H4 (cell line): ENCODE results near the gene KIF7. TPM values are rescaled to one million over a fixed set of nuclear protein-coding genes. Genes with fewer than 3 reads are reported as not detected.
"Not testable (repeated sequence)": the region's sequence is repeated elsewhere in the genome, so short reads cannot be mapped to it uniquely, and the experiment has no call there.

Experiments
- DNase-seq: peaks from one replicate; pipeline ENCODE4 v3.0.0-alpha.2; 2015; ENCODE audit warnings: low spot score
- total RNA-seq: library from RNA; depleted of rRNA; stranded (reverse); fragments of >200 nt; shearing (Covaris generic); gene quantifications from 2 replicates; pipeline ENCODE4 v1.2.3, GENCODE V29; 2014; rRNA removed

Gene KIF7
- total RNA-seq, 1 experiment from 2014 or later, result 3.6 TPM

- DNase-seq, result no peak
Observed at GRCh38 chr15:89616228-89616627, 39.0 kb downstream of the KIF7 start.

- DNase-seq, result no peak
Observed at GRCh38 chr15:89615135-89615534, 40.1 kb downstream of the KIF7 start.

GRCh38 chr15:89614164-89614563, 41.1 kb downstream of the KIF7 start:
- DNase-seq, result no peak

DNA sequence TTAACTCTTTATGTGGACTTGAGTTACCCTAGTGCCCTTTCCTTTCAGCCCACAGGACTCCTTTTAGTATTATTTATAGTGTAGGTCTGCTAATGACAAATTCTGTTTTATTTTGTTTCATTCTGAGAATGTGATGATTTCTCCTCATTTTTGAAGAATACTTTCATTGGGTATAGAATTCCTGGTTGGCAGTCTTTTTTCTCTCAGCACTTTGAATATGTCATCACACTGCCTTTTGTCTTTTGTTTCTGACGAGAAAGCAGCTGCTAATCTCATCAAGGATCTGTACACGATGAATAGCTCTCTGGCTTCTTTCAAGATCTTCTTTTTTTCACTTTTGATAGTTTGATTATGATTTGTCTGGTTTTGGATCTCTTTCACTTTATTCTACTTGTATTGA, 42.2 kb downstream of the KIF7 start:
- no peak for DNase-seq

- DNase-seq, result no peak
Observed at GRCh38 chr15:89611317-89611716, 44.0 kb downstream of the KIF7 start.

DNA sequence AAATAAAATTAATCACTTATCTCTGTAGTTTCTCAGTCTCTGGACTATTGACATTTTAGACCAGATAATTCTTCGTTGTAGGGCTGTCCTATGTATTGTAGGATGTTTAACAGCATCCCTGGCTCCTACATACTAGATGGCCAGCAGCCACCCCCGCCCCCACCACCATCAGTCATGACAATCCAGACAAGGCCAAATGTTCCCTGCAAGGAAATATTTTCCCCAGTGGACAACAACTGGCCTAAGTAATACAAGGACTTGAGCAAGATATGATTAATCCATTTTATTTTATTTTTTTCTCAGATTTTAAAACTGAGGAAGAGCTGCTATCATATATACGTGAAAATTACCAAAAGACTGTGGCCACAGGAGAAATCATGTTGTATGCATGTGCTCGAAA, 56.2 kb downstream of the KIF7 start:
- DNase-seq, result no peak

- no peak for DNase-seq
Observed at GRCh38 chr15:89593018-89593417, 62.2 kb downstream of the KIF7 start.

- DNase-seq, result no peak
Observed at GRCh38 chr15:89591834-89592233, 63.4 kb downstream of the KIF7 start.

DNA sequence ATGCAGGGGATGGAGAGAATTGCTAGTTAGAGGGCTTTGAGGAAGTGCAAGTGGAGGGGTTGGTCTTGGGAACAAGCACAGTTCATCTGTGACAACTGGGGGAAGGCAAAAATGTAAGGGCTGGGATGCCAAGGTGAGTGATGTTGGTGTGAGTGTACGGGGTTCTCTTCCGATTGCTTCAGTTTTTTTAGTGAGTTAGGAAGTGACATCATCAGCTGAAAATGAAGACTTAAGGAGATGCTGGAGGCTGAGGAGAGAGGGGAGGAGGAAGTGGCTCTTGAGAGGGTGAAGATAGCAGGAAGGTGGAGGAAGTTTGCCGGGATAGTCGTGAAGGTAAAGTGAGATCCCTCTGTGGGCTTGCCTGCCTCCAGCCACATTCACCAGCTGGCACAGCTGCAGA, 67.3 kb downstream of the KIF7 start:
- peak; percentile 14 for DNase-seq

GRCh38 chr15:89586651-89587050, 68.6 kb downstream of the KIF7 start:
- DNase-seq, result no peak

DNA sequence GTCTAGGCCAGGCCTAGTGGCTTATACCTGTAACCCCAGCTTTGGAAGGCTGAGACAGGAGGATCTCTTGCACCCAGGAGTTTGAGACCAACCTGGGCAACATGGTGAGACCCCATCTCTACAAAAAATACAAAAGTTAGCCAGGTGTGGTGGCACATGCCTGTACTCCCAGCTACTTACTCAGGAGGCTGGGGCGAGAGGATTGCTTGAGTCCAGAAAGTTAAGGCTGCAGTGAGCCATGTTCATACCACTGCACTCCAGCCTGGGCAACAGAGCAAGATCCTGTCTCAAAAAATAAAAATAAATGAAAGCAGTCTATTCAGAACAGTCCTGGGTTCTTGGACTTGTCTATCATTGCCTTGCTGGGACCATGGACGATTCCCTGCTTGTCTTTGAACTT, 74.5 kb downstream of the KIF7 start:
- not testable (repeated sequence) for DNase-seq

DNA sequence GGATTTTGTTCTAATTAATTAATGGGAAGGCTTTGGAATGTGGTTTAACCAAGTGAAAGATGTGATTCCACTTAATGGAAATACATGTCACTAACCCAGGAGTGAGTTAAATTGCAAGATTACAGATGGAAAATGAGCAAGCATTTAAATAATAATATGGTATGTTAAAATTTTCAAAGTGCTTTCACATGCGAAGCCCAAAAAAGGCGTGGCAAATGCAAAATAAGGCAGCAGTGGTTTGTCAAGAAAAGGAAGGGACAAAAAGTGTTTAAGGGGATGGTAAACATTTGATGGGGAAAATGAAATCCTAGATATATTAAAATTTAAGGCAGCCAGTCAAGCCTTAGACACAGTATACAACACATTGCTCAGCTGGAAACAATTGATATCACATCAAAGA, 77.1 kb downstream of the KIF7 start:
- no peak for DNase-seq

Other genes with a start within 250 kb of the KIF7 start
- not detected in 2 replicates for gene RHCG, start 158.9 kb downstream of the KIF7 start, total RNA-seq
- gene TICRR, start 80.0 kb downstream of the KIF7 start, total RNA-seq, result 5.1 and 5.3 TPM in 2 replicates
- gene PLIN1, start 23.9 kb upstream of the KIF7 start, total RNA-seq, result 0.04 and 0.19 TPM in 2 replicates
- gene PEX11A, start 35.3 kb upstream of the KIF7 start, total RNA-seq, result 7.2 and 13.3 TPM in 2 replicates
- 0.35 TPM in 1 of 2 replicates, not detected in the other for gene WDR93, start 35.3 kb upstream of the KIF7 start, total RNA-seq
- 0.47 TPM in 1 of 2 replicates, not detected in the other for gene MESP1, start 95.8 kb upstream of the KIF7 start, total RNA-seq
- not detected in 2 replicates for gene MESP2, start 120.9 kb upstream of the KIF7 start, total RNA-seq
- gene ANPEP, start 159.4 kb upstream of the KIF7 start, total RNA-seq, result 3.5 and 4.7 TPM in 2 replicates
- 60.9 and 81.4 TPM in 2 replicates for gene AP3S2, start 238.5 kb upstream of the KIF7 start, total RNA-seq